GM12878 (cell line): ENCODE measurements around the gene HSPA12B. TPM values are rescaled to one million over a fixed set of nuclear protein-coding genes. Genes with fewer than 3 reads are reported as not detected.

Source experiments
- ATAC-seq: fragments of 200-7000 bp; cut with Tn5 transposase; 3 replicates; pipeline ENCODE4 v1.9.1; 2020; ENCODE audit warnings: mild to moderate bottlenecking, moderate library complexity
- BruUV-seq: library from RNA; stranded (reverse); fragments of 400-500 nt; replicated peaks from 2 replicates; lab custom pipeline; 2021; lab: Mats Ljungman, UMichigan
- CTCF ChIA-PET: fragments of 300-600 bp; sonication (Branson Sonifier 250); formaldehyde crosslinking; extraction: SDS; loops from one replicate; lab custom pipeline; 2021; ENCODE audit warnings: inconsistent platforms; lab: Yijun Ruan, JAX
- POLR2A ChIA-PET: fragments of 350-600 bp; formaldehyde crosslinking; extraction: SDS; loops from one replicate; lab custom pipeline; 2021; ENCODE audit warnings: inconsistent platforms; lab: Charles Lee
- RAD21 ChIA-PET: fragments of 300-600 bp; sonication (Branson Sonifier 250); formaldehyde crosslinking; loops from one replicate; lab custom pipeline; 2023; ENCODE audit warnings: antibody characterized with exemption; ENCODE audit not compliant: unreplicated experiment; lab: Charles Lee
- SMC1A ChIA-PET: fragments of 300-600 bp; sonication (Branson Sonifier 250); formaldehyde crosslinking; loops from one replicate; lab custom pipeline; 2023; ENCODE audit not compliant: unreplicated experiment, uncharacterized antibody; lab: Charles Lee
- DNase-seq: peaks from one replicate; pipeline ENCODE4 v3.0.0-alpha.2; 2011; ENCODE audit warnings: low read depth, low spot score
- FAIRE-seq: peaks from 3 replicates; lab custom pipeline; 2011; peaks lifted over from hg19 to GRCh38; lab: Jason Lieb, UNC
- H2AFZ ChIP-seq: 2 replicates; pipeline ENCODE4 v1.6.0; 2011; ENCODE audit warnings: low read depth, low read length, control low read depth; ENCODE audit not compliant: control insufficient read depth
- H3K27ac ChIP-seq: 2 replicates; pipeline ENCODE4 v1.5.1; 2011; ENCODE audit warnings: control low read depth; ENCODE audit not compliant: control insufficient read depth, insufficient read depth
- H3K27me3 ChIP-seq, 2 experiments: replicated peaks in 1 of 2; 2 replicates each; pipeline versions ENCODE4 v1.6.0 to v1.6.1; 2011; ENCODE audit warnings: low read length in 1 of 2; ENCODE audit not compliant: control insufficient read depth in 2 of 2, insufficient read depth in 2 of 2
- H3K36me3 ChIP-seq, 2 experiments: 2 replicates each; pipeline ENCODE4 v1.5.1; 2011; ENCODE audit warnings: low read length in 1 of 2; ENCODE audit not compliant: control insufficient read depth in 2 of 2, insufficient read depth in 2 of 2
- H3K4me1 ChIP-seq: 2 replicates; pipeline ENCODE4 v1.6.1; 2011; ENCODE audit warnings: mild to moderate bottlenecking, low read length, moderate library complexity, mixed read lengths; ENCODE audit not compliant: control insufficient read depth, insufficient read depth
- H3K4me2 ChIP-seq: 2 replicates; pipeline ENCODE4 v1.6.0; 2011; ENCODE audit warnings: control low read depth; ENCODE audit not compliant: control insufficient read depth, insufficient read depth
- H3K4me3 ChIP-seq: fragments of 200-600 bp; sonication (generic); 2 replicates; pipeline ENCODE4 v1.5.1; 2016
- H3K79me2 ChIP-seq: 2 replicates; pipeline ENCODE4 v1.6.0; 2011; ENCODE audit warnings: low read length; ENCODE audit not compliant: control insufficient read depth, insufficient read depth
- H3K9ac ChIP-seq: 2 replicates; pipeline ENCODE4 v1.8.0; 2011; ENCODE audit warnings: low read length, control low read depth, mixed read lengths; ENCODE audit not compliant: control insufficient read depth, insufficient read depth
- H3K9me3 ChIP-seq: replicated peaks from 3 replicates; pipeline ENCODE4 v1.5.1; 2011; ENCODE audit warnings: mild to moderate bottlenecking, low read length; ENCODE audit not compliant: control insufficient read depth, insufficient read depth
- H4K20me1 ChIP-seq: 2 replicates; pipeline ENCODE4 v1.6.0; 2011; ENCODE audit not compliant: control insufficient read depth, insufficient read depth
- HCFC1 ChIP-seq: fragments of 150-350 bp; IDR thresholded peaks from 2 replicates; pipeline ENCODE4 v1.6.1; 2014; ENCODE audit warnings: low read length
- SPI1 ChIP-seq: IDR thresholded peaks from 2 replicates; pipeline ENCODE4 v1.6.1; 2011; ENCODE audit warnings: low read depth, mild to moderate bottlenecking, low read length, moderate library complexity, borderline replicate concordance; ENCODE audit not compliant: insufficient read depth
- STAT3 ChIP-seq: IDR thresholded peaks from 2 replicates; pipeline ENCODE4 v1.6.1; 2011; ENCODE audit warnings: low read depth, low read length, improper control_type of control experiment
- WGBS: methylation state at CpG from one replicate; pipeline ENCODE4 v1.1.6; 2016; ENCODE audit warnings: low lambda C conversion rate; ENCODE audit not compliant: insufficient replicate concordance, insufficient coverage; ENCODE audit errors: missing lambda C conversion rate; 5-methylcytosine and 5-hydroxymethylcytosine counted together
- in situ Hi-C: fragments of 300-500 bp; cut with MboI; formaldehyde crosslinking; loops from 9 replicates; pipeline ENCODE4 v1.14.3; 2018; ENCODE audit warnings: mixed read lengths
- intact Hi-C: fragments of 100-400 bp; cut with micrococcal nuclease; formaldehyde crosslinking; loops from one replicate; pipeline ENCODE4 v1.14.2; 2022; ENCODE audit not compliant: unreplicated experiment
- polyA plus RNA-seq, 11 experiments: library from polyadenylated mRNA; depleted of rRNA in 4 of 11; unstranded in 6 of 11; stranded (reverse) in 5 of 11; fragments of >200 nt; fragmentation: Nextera tagmentation in 4 of 11; fragmentation: Illumina TruSeq in 1 of 11; extraction: Ambion mirVana in 4 of 11; extraction: Trizol in 1 of 11; gene quantifications; 1 replicate in 1 of 11; 2 replicates in 10 of 11; pipeline versions ENCODE4 v1.2.1 to v1.2.3, GENCODE V29; 2011 to 2016; ENCODE audit warnings: inconsistent platforms in 2 of 11, missing spikeins in 2 of 11, low read depth in 1 of 11
- total RNA-seq, 4 experiments: library from RNA; depleted of rRNA in 3 of 4; stranded (reverse); fragments of >200 nt in 3 of 4; fragmentation: Illumina TruSeq in 1 of 4; extraction: Trizol in 1 of 4; gene quantifications; 2 replicates each; pipeline versions ENCODE4 v1.2.1 to v1.2.3, GENCODE V29; 2013 to 2021
- TF ChIP-seq, protein P1 (sequence below): fragments of 450-650 bp; IDR thresholded peaks from 2 replicates; pipeline ENCODE4 v1.6.1; 2017; ENCODE audit warnings: mild to moderate bottlenecking
- TF ChIP-seq, protein P2 (sequence below): IDR thresholded peaks from 2 replicates; pipeline ENCODE4 v1.6.1; 2012; ENCODE audit warnings: low read depth, low read length, improper control_type of control experiment
- TF ChIP-seq, protein P3 (sequence below): IDR thresholded peaks from 2 replicates; pipeline ENCODE4 v1.6.1; 2011; ENCODE audit warnings: low read depth, low read length, improper control_type of control experiment, borderline replicate concordance

The HSPA12B gene
- total and polyA plus RNA-seq, 10 of the 15 experiments (the other 5 are each of a cell fraction or from before 2014, with no cell fraction given): 0.08 TPM; not detected in 9

DNA sequence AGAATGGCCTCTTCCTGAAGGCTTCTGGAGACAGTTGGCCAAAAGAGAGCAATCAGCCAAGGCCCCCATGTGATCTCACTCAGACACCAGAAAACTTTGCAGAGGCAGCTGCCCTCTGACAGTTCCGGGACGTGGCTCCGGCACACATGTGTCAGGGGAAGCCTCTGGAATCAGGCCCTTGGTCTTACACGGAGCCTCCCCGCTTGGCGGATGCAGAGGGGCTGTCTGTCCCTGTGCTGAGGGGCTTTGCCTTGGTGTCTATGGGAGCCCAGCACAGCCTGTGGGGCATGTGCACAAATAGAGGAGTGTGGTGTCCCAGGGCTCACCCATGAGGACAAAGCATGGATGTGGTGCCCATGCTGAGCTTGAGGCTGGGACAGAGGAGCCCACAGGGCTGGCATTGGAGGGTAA, 33.9 kb upstream of the HSPA12B start (continued):
- TF ChIP-seq SPI1: no peak
- TF ChIP-seq, all 136 proteins: peak for 0

DNA sequence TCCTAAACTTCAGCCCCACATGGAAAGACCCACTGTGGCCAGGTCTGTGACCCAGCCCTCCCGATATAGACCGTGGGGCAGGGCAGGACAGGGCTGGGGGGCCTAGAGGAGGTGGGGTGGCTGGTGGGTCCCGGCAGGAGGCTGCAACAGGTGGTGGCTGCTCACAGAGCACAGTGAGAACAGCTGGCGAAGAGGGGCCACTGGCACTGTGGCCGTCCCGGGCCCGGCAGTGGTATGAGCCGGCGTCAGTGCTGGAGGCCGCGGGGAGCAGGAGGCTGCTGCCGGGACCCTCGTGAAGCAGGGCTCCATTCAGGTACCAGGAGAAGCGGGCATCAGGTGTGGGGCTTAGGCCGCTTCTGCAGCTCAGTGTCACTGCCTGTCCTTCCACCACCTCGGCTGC, 33.4 kb upstream of the HSPA12B start:
- no peaks in the 10 kb centered on the region for H3K36me3 ChIP-seq
- DNase-seq (no peak), FAIRE-seq (no peak), ATAC-seq (no peak)
- H3K9ac ChIP-seq: no peak overlapping the region
- intact Hi-C loops (no loop called here), in situ Hi-C loops (no loop called here)
- ChIA-PET RAD21 (no interaction called here), SMC1A (no interaction called here), POLR2A (no interaction called here), CTCF (interaction anchor here (1.0 to 3.2 kb wide), 3 partner anchors 8 to 24 kb away, joined by 3 to 12 read pairs (median 5); no protein-coding TSS in a partner anchor)
- H3K27ac ChIP-seq: no peak overlapping the region
- H4K20me1 ChIP-seq: no peaks in the 10 kb centered on the region
- no peak overlapping the region for H2AFZ ChIP-seq
- H3K4me3 ChIP-seq: no peak overlapping the region
- H3K79me2 ChIP-seq: no peaks in the 10 kb centered on the region
- H3K9me3 ChIP-seq: peaks cover 1% of the 10 kb centered on the region; the same call in 1 of the 3 replicates
- no peak overlapping the region for H3K4me2 ChIP-seq
- TF ChIP-seq HCFC1 (no peak), STAT3 (no peak)
- TF ChIP-seq, protein P1, sequence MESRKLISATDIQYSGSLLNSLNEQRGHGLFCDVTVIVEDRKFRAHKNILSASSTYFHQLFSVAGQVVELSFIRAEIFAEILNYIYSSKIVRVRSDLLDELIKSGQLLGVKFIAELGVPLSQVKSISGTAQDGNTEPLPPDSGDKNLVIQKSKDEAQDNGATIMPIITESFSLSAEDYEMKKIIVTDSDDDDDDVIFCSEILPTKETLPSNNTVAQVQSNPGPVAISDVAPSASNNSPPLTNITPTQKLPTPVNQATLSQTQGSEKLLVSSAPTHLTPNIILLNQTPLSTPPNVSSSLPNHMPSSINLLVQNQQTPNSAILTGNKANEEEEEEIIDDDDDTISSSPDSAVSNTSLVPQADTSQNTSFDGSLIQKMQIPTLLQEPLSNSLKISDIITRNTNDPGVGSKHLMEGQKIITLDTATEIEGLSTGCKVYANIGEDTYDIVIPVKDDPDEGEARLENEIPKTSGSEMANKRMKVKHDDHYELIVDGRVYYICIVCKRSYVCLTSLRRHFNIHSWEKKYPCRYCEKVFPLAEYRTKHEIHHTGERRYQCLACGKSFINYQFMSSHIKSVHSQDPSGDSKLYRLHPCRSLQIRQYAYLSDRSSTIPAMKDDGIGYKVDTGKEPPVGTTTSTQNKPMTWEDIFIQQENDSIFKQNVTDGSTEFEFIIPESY: no peak
- TF ChIP-seq, protein P2, sequence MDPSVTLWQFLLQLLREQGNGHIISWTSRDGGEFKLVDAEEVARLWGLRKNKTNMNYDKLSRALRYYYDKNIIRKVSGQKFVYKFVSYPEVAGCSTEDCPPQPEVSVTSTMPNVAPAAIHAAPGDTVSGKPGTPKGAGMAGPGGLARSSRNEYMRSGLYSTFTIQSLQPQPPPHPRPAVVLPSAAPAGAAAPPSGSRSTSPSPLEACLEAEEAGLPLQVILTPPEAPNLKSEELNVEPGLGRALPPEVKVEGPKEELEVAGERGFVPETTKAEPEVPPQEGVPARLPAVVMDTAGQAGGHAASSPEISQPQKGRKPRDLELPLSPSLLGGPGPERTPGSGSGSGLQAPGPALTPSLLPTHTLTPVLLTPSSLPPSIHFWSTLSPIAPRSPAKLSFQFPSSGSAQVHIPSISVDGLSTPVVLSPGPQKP: no peak
- TF ChIP-seq, protein P3, sequence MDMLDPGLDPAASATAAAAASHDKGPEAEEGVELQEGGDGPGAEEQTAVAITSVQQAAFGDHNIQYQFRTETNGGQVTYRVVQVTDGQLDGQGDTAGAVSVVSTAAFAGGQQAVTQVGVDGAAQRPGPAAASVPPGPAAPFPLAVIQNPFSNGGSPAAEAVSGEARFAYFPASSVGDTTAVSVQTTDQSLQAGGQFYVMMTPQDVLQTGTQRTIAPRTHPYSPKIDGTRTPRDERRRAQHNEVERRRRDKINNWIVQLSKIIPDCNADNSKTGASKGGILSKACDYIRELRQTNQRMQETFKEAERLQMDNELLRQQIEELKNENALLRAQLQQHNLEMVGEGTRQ: no peak
- no TSS peak for BruUV-seq
- 48% methylated on average over 16 of the region's 16 CpGs for WGBS
- no peaks in the 10 kb centered on the region for H3K4me1 ChIP-seq
- no peaks in the 10 kb centered on the region; a peak in 1 of 4 replicates for H3K27me3 ChIP-seq
